Midbrain (tissue), 1 donor: ENCODE measurements around the gene PCDH9.

Experiments
- DNase-seq: peaks from one replicate; lab custom pipeline; 2025; lab: John Stamatoyannopoulos, UW

PCDH9 gene

GRCh38 chr13:67229481-67230403 is at the start of gene PCDH9:
TSS of gene PCDH9 (minus strand) at chr13:67230336. CDS start at chr13:67228440, 1,896 bp downstream.
- DNase-seq = no peak

GRCh38 chr13:67278235-67278634 is 48.1 kb upstream of the PCDH9 start:
- no peak for DNase-seq

- DNase-seq = no peak
Measured at GRCh38 chr13:67277581-67277980, 47.4 kb upstream of the PCDH9 start.

- no peak for DNase-seq
Measured at GRCh38 chr13:67275351-67275960, 45.3 kb upstream of the PCDH9 start.

- no peak for DNase-seq
Measured at GRCh38 chr13:67273001-67273400, 42.9 kb upstream of the PCDH9 start.

- no peak for DNase-seq
Measured at GRCh38 chr13:67267136-67267535, 37.0 kb upstream of the PCDH9 start.

GRCh38 chr13:67259208-67259607 is 29.1 kb upstream of the PCDH9 start:
- DNase-seq = no peak

- DNase-seq = no peak
Measured at GRCh38 chr13:67258482-67258881, 28.3 kb upstream of the PCDH9 start.

GRCh38 chr13:67238861-67239260 is 8.7 kb upstream of the PCDH9 start:
- no peak for DNase-seq

GRCh38 chr13:67238277-67238859 is 8.2 kb upstream of the PCDH9 start:
- DNase-seq = peak; percentile 72

GRCh38 chr13:67235265-67235664 is 5.1 kb upstream of the PCDH9 start:
- DNase-seq = no peak

GRCh38 chr13:67232384-67232783 is 2.2 kb upstream of the PCDH9 start:
- DNase-seq = no peak

GRCh38 chr13:67231289-67232000 is 1.3 kb upstream of the PCDH9 start:
- DNase-seq = no peak

GRCh38 chr13:67230404-67231288 is 510 bp upstream of the PCDH9 start:
- peak; percentile 99 for DNase-seq

- no peak for DNase-seq
Measured at GRCh38 chr13:67228916-67229315, 1.2 kb downstream of the PCDH9 start.

- no peak for DNase-seq
Measured at GRCh38 chr13:67228031-67228430, 2.1 kb downstream of the PCDH9 start.

GRCh38 chr13:67227131-67227983 is 2.8 kb downstream of the PCDH9 start:
- no peak for DNase-seq

- DNase-seq = no peak
Measured at GRCh38 chr13:67226696-67227095, 3.4 kb downstream of the PCDH9 start.

GRCh38 chr13:67225252-67226159 is 4.6 kb downstream of the PCDH9 start:
- DNase-seq = no peak
